HepG2 (cell line): Measurements from ENCODE around the gene GALNT17.

ENCODE experiments used
- CBX5 ChIP-seq: sonication (generic); formaldehyde crosslinking; IDR thresholded peaks from 2 replicates; pipeline ENCODE4 v1.4.0; 2020; ENCODE audit warnings: missing genetic modification reagents, borderline replicate concordance
- SP4 ChIP-seq: sonication (generic); formaldehyde crosslinking; IDR thresholded peaks from 2 replicates; pipeline ENCODE4 v1.8.1; 2023; ENCODE audit warnings: mild to moderate bottlenecking, missing genetic modification reagents

GRCh38 chr7:71750290-71750689, 618.3 kb downstream of the GALNT17 start:
- TF ChIP-seq CBX5 (no peak), SP4 (CRISPR knock-in tag) (no peak)
